ENCODE data around the gene CUL2.
"Not testable (repeated sequence)": the region's sequence is repeated elsewhere in the genome, so short reads cannot be mapped to it uniquely, and the experiment has no call there.

Gene CUL2

DNA sequence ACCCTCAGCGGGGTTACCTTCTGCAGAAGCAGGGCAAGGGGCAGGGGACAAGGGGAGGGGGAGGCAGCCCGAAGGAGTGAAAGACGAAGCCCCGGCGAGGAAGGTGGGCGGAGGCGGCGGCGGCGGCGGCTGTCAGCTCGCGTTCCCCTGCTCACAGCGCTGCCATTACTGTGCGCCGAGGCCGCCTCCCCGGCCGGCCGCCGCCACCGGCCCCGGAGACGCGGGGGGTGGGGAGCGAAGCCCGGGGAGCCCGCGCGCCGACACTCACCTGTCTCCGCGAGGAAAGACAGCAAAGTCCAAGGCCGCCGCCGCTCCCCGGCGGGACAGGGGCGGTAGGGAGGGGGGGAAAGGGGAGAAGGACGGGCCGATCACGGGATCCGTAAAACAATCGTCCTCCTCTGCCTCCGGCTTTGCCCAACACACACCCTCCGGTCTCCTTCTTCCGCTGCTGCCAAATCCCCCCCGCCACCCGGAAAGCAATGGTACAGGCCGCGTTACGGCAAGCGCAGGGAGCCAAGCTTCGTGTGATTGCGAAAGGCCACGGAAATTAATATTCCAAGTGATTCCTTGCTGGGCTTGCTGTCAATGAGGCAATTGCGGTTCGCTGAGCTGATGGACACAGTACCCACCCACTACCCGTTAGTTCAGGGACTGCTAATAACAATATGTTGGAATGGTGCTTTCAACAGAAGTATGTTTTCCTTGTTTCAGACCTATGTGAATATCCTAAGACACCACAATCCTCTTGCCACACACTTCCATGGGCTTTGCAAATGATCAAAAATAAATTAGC lies at the start of gene CUL2:
CUL2 (minus strand) TSS at position 180 of the 793 bp plus-strand sequence. CDS start 19,024 bp downstream, outside the sequence.
- peak; percentile 80 to 86 for DNase-seq

DNA sequence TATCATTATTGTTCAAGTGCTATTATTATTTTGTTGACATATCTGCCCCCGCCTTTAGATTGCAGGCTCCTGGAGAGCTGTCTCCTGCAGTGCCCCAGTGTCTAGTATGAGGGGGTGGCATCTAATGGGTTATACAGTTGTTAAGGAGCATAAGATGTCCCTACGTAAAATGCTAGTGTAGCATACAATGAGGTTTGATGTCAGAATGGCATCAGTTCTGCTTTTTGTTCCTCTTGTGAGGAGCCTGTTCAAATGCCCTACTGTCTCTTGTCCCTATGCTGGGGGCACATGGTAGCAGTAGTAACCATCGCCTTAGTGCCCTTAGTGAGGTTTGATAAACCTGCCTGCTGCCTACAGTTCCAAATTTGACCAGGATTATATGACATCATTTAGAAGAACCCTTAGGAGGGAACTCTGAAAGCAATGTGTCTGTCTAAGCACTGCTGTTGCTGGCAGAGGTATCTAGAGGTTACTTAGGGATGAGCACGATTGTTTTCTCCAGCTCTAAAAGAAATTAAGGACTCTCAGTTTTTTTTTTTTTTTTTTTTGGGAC lies 46.2 kb upstream of the CUL2 start:
- no peak for DNase-seq

DNA sequence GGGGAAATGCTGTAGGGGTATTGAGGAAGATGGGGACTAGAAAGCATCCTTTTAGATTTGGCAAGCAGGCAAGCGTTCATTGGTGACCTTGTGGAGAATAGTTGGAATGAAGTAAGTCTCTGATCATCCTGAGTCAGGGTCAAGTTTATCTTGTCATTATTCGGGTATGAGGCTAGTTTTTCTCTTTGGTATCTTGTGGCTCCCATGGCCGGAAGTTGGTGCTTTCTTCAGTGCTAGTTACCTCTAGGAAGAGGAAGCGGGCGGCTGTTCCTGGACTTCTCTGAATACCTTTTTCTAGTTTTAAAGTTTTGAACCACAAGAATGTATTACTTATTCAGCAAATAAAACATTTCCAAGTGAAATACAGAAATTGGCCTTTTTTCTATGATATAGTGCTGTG lies 45.7 kb upstream of the CUL2 start:
- no peak for DNase-seq

DNA sequence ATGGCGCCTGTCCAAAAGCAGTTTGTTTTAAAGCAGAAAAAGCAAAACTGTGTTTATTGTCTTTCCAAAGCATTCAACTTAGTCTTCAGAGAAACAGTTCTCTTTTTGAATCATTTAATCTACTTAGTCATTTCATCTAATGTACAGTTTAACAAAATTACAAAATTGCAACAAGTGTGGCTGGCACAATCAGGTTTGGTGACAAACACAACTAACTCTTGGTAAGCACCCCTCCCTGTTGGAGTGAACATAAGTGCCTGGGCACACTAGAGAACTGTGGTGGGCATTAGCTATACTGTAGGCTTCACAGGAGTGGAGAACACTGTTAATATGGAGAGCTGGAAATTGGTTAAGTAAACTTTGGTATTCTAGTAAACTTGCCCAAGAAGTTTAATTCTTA lies 43.4 kb upstream of the CUL2 start:
- no peak for DNase-seq

DNA sequence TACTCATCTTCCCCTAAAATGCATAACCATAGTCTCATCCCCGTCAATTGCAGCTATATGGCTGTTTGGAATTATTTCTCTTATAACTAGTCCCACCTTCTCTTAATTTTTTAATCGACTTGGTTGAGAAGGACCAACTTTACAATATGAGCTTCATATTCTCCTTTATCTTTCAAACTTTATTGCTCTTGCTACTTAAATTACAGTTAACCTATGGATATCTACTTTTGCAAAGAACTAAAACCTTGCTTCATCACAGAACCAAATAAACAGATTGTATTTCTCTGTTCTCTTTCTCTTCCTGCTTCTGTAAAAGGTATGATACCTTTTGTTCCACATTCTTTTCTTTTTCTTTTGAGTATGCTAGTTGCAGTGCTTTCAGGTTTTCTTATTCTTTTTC lies 42.6 kb upstream of the CUL2 start:
- DNase-seq, result no peak

DNA sequence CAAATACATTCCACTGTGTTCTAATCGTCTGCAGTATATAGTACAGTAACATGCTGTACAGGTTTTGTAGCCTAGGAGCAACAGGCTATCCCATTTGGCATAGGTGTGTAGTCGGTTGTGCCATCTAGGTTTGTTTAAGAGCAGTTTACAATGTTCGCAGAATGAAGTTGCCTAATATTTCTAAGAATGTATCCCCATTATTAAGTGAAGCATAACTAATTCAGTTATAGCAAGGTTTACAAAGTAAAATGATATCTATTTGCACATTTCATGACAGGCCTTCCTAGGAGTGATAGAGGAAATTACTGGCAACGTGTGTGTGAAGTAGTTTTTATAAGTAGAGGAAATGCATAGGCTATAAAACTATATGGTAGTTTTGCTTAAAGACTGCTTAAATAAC lies 40.5 kb upstream of the CUL2 start:
- DNase-seq, result no peak

DNA sequence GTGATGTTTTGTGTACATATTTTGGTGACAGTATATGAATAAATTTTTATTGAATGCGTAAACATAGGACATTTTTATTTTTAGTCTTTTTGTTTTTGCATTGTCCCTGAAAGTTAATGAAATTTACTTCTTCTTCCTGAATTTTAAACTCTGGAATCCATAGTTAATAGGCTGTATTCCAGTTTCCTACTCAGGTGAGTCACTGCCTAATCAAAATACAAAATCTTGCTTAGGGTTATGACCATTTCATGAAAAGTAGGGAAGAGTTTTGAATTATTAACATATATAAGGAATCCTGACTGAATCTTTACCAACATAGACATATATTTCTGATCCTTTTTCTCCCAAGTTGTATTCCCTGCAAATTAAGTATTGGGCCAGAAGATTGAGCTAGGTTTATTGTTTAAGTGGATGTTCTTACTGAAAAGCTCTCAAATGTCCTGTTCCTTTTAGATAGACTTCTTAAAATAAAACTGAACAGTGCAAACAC lies 39.1 kb upstream of the CUL2 start:
- DNase-seq, result no peak

DNA sequence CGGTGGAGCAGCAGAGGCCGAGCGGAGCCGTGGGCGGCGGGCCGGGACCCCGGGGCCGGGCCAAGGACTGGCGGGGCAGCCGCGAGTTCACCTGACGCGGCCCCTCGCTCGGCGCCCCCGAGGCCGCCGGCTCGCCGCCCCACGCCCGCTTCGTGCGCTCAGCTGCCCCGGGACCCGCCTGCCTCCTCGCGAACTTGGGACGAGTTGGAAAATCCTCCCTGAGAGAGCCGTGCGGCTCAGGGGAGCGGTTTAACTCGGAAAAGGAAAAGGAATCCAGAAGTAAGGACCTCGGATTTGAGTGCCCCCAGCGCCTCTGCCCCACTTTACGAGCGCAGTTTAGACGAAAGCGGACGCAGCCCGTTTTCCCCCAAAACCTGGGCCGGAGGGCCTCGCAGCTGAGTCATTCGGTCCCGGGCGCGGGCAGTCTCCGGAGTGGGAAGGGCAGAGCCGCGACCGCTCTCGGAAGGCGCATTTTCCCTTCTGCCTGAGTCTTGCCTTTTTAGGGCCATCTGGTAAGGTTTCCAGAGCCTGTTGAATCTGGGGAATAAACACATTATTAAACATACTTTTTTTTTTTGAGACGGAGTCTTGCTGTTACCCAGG lies 37.2 kb upstream of the CUL2 start:
- no peak for DNase-seq

DNA sequence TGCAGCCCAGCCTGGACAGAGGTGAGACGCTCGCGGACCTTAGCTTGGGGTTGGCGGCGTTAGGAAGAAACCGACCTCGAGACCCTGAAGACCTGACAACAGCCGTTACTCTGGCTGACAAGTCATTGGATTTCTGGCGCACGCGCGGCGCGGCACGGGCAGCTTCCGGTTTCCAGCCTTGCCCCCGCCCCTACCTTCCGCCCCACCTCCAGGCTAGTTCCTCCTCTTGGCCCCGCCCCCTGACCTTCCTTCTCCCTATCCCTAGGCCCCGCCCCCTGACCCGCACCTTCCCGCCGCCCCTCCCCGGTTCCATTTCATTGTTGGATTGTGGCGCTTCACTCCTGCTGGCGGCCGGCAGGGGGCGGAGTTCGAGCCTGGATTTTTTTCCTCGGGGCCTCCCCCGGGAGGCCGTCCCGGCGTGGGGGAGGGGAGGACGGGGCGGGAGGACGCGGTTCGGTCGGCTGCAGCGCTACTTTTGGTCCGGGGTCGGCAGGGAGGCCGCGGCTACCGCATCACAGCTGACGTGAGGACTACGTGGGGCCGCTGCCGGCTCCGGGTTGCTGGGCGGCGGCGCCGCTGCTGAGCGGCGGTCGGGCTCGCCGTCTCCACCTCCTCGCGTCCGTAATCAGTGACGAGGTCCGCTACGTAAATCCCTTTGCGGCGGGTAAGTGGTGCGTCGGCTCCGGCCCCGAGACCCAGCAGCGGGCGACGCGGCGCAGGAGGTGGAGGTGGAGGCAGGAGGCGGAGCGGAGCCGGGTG lies 36.6 kb upstream of the CUL2 start, which contains the start of gene CREM:
CREM (plus strand) TSS at position 317 of the 759 bp plus-strand sequence. CDS start 10,990 bp downstream, outside the sequence.
- peak; percentile 95 to 96 for DNase-seq

DNA sequence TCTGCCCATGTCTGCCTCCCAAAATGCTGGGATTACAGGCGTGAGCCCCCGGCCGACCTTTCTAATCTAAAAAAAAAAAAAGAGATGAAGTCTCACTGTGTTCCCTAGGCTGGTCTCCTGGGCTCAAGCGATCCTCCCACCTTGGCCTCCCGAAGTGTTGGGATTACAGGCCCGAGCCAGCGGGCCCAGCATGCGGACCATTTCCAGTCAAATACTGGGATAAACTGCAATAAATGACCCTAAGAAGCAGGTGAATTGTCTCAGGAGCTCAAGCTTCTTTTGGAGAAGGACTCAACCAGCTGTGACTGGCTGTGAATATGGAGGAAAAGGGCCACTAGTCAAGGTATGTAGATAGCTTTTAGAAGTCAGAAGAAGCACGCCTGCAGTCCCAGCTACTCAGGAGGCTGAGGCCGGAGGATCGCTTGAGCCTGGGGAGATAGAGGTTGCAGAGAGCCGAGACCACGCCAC lies 36.0 kb upstream of the CUL2 start:
- DNase-seq, result no peak

DNA sequence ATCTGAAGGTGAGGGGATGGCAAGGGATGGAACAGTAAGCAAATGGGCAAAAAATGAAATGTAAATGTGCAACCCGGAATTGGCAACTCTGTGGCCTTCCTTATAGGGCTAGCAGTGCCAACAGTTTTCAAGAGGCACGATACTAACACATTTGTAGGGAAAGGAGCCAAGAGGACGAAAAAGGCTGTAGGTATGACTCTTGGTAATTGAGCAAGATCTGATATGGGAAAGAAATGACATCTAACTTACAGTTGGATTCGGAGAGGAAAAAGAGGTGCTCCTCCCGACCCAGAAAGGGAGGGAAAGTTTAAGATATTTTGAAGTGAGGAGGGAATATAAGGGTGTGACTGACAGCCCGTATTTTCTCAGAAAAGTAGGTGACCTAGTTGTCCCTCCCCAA lies 34.4 kb upstream of the CUL2 start:
- DNase-seq, result no peak

DNA sequence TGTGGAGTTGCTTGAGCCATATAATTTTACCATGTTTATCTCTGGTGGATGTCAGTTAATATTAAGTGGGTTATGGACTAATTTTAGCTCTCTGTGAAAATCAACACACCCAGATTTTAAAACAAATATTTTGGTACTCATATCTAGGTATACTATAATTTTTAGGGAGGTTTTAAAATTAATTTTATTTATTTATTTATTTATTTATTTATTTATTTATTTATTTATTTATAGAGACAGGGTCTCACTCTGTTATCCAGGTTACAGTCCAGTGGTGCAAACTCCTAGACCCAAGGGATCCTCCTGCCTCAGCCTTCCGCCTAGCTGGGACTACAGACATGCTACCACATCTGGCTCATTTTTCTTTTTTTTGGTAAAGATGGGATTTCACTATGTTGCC lies 29.2 kb upstream of the CUL2 start:
- no peak for DNase-seq

DNA sequence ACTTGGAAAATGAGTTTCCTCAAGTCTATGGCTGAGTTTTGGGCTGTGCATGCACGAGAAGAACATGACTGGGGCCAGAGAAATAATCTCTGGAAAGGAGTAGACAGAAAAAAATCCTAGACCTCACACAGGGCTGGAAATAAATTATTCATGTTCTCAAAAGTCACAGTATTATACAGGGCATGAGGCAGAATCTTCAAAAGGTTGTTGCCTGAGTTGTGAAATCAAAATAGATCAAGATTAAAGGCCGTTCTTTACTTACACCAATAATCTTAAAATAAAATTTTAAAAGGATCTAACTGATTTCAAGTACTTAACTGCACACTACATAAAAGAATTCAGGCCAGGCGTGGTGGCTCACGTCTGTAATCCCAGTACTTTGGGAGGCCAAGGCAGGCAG lies 22.4 kb upstream of the CUL2 start:
- DNase-seq, result no peak

DNA sequence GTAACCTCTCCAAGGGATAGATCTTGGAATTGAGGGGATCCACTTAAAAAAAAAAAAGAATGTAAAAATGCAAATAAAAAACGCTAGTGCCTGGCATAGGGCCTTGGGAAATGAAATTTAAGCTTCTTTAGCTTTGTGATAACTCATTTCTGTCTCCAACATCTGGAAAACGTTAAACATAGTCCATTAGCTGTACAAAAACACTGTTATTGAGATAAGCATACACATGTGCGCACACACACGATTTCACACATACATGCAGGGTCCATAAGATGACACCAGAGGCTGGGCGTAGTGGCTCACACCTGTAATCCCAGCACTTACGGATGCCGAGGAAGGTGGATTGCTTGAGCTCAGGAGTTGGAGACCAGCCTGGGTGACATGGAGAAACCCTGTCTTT lies 13.7 kb upstream of the CUL2 start:
- no peak for DNase-seq

DNA sequence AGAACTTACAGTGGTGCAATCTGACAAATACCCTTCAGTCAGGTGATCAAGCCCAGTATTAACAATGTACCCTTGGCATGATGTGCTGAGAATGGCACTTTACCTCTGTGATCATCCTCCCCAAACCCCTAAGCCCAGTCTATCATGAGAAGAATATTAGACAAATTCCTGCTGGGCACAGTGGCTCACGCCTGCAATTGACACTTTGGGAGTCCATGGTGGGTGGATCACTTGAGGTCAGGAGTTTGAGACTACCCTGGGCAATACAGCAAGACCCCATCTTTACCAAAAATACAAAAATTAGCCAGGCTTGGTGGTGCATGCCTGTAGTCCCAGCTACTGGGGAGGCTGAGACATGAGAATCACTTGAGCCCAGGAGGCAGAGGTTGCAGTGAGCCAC lies 7.4 kb upstream of the CUL2 start:
- no peak for DNase-seq

DNA sequence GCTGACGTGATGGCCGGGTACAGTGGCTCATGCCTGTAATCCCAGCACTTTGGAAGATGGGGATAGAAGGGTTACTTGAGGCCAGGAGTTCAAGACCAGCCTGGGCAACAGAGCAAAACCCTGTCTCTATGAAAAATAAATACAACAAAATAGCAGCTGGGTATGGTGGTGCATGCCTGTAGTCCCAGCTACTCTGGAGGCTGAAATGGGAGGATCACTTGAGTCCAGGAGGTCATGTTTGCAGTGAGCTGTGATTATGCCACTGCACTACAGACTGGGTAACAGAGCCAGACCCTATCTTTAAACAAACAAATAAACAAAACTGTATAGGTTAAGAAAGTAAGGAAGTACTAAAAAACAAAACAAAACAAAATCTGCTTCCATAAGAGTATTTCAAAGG lies 6.2 kb upstream of the CUL2 start:
- DNase-seq, result no peak

DNA sequence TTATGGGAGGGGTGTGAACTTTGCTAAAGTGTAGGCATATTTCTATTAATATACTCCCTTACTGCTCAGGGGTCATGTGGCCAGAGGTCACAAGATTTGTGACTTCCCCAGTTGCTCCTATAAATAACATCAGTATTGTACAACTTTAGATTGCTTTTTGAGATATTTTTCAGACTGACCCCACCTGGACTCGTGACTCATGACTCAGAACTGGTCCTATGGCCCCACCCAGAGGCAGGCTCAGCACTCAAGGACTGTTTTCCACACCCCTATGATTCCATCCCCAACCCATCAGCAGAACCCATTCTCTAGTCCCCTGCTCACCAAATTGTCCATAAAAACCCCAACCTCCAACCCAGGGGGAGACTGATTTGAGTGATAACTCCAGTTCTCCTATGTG lies 2.7 kb upstream of the CUL2 start:
- no peak for DNase-seq

DNA sequence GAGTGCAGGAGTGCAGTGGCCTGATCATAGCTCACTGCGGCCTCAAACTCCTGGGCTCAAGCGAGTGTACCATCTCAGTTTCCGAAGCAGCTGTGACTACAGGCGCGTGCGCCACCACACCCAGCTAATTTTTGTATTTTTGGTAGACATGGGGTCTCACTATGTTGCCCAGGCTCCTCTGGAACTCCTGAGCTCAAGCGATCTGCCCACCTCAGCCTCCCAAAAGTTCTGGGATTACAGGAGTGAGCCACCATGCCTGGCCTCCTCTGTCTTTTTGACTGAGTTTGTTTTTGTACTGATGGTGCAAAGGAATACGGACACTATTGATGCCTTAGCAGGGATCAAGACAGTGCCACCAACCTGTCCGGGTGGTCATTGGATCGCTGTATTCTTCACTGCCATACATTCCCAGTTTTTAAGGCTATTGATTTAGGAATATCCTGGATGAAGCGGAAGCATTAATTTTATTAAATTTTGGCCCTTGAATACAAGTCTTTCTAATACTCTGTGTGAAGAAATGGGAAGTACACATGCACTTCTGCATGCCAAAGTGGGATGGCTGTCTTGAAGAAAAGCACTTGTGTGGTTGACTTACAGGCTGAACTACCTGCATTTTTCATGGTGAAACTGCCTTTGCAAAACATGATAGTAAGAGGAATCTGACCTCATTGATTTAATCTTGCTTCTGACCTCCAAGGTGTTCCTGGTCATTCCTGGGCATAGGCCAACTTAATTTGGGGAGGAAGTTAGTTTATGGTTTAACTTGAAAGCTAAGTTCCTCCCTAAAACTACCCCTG lies 2.1 kb upstream of the CUL2 start:
- no peak for DNase-seq

DNA sequence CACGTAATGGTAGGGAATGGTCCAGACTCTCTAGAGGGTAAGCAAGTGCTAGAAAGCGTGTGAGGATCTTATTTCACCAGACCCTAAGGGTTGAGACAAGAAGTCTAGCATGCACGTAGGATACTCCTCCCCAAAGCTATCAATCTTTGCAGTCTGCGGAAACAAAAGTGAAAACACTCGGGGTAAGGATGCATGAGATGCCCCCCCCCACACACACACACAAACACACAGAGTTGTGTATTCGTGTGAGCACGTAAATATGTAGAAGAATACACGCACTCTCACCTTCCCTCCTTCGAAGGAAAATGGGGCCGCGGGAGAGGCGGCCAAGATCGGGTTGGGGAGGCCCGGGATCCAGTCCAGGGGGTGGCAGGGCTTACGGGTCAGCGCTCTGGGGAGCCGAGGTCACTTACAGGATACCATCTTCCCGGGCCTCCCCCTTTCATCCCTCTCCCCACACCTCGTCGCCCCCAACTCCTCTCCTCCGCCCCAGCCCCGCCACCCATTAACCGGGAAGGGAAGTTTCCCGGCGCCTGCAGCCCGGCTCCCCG lies 455 bp downstream of the CUL2 start:
- no peak for DNase-seq

DNA sequence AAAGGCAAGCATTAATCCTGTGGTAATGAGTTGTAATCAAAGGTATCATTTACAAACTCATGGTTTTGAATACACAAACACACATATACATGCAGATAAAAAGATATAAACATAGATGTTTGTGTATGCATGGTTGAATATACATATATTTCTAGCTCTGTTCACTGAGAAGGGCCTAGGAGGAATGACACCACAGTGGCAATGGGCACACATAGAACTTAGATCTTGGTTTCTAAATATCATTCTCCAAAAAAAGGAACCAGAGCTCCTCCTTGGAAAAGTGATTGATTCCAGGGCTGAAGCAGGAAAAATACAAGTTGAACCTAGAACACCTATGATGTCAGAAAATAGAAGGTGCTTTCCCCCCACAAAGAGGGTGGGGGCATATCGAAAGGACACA lies 6.9 kb downstream of the CUL2 start:
- no peak for DNase-seq

DNA sequence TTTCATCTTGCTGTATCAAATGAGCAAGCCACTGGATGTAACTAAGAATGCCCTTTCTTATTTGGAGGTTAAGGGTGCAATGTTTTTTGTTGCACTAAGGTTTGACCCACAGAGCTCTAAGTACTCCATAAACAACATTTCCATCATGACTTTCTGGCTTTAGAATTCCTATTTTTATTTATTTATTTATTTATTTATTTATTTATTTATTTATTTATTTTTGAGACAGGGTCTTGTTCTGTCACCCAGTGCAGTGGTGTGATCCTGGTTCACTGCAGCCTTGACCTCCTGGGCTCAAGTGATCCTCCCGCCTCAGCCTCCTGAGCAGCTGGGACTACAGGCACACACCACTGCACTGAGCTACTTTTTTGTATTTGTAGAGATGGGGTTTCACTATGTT lies 9.9 kb downstream of the CUL2 start:
- not testable (repeated sequence) for DNase-seq

DNA sequence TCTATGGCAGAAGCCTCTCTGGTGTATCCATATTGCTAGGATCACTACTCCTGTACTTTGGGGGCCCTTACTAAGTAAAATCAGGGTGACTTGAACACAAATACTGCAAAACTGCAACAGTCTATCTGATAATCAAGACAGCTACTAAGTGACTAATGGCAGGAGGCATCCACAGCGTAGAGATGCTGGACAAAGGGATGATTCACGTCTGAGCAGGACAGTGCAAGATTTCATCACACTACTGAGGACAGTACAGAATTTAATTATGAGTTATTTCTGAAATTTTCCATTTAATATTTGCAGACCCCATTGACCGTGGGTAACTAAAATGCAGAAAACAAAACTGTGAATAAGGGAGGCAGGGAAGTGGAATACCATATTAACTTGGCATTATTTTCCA lies 10.4 kb downstream of the CUL2 start:
- no peak for DNase-seq

Measured in SHP77 (cell line).